Measurements from ENCODE around the gene THAP6.

DNA sequence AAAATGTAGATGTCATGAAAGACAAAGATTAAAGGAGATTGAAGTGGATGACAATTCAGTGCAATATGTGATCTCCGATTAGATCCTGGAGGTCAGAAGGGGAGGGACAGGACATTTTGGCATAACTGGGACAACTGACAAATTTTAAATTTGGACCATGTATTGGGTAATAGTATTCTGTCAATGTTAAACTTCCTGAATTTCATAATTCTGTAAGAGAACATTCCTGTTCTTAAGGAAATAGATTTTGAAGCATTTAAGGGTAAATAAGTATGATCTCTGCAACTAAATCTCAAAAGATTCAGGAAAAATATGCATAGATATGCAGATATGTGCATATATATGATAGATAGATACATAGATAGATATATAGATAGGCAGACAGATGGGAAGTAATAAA is 52.6 kb downstream of the THAP6 start:
- TF ChIP-seq, protein P1, sequence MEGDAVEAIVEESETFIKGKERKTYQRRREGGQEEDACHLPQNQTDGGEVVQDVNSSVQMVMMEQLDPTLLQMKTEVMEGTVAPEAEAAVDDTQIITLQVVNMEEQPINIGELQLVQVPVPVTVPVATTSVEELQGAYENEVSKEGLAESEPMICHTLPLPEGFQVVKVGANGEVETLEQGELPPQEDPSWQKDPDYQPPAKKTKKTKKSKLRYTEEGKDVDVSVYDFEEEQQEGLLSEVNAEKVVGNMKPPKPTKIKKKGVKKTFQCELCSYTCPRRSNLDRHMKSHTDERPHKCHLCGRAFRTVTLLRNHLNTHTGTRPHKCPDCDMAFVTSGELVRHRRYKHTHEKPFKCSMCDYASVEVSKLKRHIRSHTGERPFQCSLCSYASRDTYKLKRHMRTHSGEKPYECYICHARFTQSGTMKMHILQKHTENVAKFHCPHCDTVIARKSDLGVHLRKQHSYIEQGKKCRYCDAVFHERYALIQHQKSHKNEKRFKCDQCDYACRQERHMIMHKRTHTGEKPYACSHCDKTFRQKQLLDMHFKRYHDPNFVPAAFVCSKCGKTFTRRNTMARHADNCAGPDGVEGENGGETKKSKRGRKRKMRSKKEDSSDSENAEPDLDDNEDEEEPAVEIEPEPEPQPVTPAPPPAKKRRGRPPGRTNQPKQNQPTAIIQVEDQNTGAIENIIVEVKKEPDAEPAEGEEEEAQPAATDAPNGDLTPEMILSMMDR (IDR thresholded peaks at IDR 0.05 in 2 of 3, conservative IDR thresholded peaks at IDR 0.05 in 1 of 3; ENCODE audit: borderline replicate concordance in 1 of 3, insufficient read depth in 1 of 3, low read depth in 2 of 3, low read length in 2 of 3): no peak
- no peak for TF ChIP-seq ZFX (IDR thresholded peaks at IDR 0.05)
- no peak for TF ChIP-seq EZH2 (IDR thresholded peaks at IDR 0.05)
- no peak for TF ChIP-seq POLR2A (IDR thresholded peaks at IDR 0.05; ENCODE audit: borderline replicate concordance, extremely low read depth, insufficient read depth, insufficient read length)
- no peak for TF ChIP-seq RAD21 (IDR thresholded peaks at IDR 0.05; ENCODE audit: low read depth)
- TF ChIP-seq, protein P2, sequence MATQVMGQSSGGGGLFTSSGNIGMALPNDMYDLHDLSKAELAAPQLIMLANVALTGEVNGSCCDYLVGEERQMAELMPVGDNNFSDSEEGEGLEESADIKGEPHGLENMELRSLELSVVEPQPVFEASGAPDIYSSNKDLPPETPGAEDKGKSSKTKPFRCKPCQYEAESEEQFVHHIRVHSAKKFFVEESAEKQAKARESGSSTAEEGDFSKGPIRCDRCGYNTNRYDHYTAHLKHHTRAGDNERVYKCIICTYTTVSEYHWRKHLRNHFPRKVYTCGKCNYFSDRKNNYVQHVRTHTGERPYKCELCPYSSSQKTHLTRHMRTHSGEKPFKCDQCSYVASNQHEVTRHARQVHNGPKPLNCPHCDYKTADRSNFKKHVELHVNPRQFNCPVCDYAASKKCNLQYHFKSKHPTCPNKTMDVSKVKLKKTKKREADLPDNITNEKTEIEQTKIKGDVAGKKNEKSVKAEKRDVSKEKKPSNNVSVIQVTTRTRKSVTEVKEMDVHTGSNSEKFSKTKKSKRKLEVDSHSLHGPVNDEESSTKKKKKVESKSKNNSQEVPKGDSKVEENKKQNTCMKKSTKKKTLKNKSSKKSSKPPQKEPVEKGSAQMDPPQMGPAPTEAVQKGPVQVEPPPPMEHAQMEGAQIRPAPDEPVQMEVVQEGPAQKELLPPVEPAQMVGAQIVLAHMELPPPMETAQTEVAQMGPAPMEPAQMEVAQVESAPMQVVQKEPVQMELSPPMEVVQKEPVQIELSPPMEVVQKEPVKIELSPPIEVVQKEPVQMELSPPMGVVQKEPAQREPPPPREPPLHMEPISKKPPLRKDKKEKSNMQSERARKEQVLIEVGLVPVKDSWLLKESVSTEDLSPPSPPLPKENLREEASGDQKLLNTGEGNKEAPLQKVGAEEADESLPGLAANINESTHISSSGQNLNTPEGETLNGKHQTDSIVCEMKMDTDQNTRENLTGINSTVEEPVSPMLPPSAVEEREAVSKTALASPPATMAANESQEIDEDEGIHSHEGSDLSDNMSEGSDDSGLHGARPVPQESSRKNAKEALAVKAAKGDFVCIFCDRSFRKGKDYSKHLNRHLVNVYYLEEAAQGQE (IDR thresholded peaks at IDR 0.05; ENCODE audit: low read depth): no peak
- no peak for TF ChIP-seq EZH2phosphoT487 (IDR thresholded peaks at IDR 0.05; ENCODE audit: borderline replicate concordance)
- no peak for TF ChIP-seq SRF (IDR thresholded peaks at IDR 0.05; ENCODE audit: low read depth)

All from HCT116 (cell line).